GM19328 (cell line): ENCODE results near the gene NDOR1.
A peak's percentile ranks its signal among the peaks of the same experiment; 100 is the strongest.

Source experiments
- ATAC-seq: cut with Tn5 transposase; IDR thresholded peaks from one replicate; pipeline ENCODE4 v1.9.1; 2021; ENCODE audit warnings: mild to moderate bottlenecking, moderate library complexity; ENCODE audit not compliant: unreplicated experiment

Gene NDOR1

DNA sequence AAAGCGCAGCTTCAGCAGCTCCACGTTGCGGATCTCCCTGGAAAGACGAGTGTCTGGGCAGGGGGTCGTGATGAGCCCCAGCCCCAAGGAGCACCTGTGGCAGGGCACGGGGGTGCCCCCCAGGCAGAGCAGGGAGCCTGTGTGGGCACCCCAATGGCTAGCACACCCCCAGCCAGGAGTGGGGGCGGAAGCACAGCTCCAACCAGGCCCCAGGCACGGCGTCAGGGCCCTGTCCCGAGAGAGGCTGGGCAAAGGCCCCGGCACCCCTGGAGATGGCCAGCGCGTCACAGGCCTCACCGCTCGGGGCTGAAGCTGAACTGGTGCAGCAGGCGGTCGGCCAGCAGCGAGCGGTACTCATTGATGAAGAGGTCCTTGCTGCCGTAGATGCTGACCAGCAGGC is 25.0 kb upstream of the NDOR1 start:
- no peak for ATAC-seq

DNA sequence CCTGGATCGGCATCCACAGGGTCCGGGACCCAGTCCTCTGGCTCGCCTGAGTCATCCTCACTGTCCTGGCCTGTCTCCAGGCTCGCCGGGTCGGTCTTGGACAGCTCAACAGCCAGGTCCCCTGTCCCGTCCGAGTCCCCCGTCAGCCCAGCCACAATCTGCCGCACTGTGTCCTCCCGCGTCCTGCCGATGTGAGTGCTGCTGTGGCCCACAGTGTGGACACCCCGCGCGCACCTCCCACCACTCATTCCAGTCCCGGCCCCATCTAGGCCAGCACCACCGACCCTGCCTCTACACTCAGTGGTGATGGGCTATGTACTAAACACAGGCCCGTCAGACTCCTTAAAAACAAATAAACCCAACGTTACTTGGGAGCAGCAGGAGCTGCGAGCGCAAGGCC is 23.8 kb upstream of the NDOR1 start:
- no peak for ATAC-seq

DNA sequence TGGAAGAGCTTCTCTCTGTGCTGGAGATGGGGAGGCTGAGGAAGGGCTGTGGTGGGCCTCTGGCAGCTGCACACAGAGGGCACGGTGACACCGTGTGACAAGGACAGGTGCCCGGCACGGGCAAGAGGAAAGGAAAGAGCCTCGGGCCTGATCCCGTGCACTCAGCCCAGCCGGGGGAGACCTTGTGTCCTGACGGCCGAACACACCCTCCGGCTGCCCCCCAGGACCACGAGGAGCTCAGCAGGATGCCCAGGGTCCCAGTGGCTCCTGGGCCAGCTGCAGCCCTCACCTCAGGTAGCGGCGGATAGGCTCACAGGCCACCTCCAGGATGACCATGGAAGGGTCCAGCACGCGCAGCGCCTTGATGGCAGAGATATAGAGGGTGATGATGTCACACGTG is 22.7 kb upstream of the NDOR1 start:
- no peak for ATAC-seq

DNA sequence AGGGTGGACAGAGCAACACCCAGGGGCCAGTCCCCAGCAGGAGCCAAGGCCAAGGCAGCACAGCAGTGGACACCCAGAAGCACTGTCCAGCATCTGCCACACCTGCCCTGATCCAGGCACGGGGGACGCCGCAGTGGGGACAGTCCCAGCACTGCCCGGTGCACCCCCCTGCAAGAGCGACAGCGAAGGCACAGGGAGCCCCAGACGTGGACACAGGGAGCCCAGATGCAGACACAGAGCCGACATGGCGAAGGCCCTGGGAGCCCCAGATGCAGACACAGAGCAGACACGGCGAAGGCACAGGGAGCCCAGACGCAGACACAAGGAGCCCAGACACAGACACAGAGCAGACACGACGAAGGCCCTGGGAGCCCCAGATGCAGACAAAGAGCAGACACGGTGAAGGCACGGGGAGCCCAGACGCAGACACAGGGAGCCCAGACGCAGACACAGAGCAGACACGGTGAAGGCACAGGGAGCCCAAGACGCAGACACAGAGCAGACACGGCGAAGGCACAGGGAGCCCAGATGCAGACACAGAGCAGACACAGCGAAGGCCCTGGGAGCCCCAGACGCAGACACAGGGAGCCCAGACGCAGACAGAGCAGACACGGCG is 21.4 kb upstream of the NDOR1 start:
- ATAC-seq, result no peak

DNA sequence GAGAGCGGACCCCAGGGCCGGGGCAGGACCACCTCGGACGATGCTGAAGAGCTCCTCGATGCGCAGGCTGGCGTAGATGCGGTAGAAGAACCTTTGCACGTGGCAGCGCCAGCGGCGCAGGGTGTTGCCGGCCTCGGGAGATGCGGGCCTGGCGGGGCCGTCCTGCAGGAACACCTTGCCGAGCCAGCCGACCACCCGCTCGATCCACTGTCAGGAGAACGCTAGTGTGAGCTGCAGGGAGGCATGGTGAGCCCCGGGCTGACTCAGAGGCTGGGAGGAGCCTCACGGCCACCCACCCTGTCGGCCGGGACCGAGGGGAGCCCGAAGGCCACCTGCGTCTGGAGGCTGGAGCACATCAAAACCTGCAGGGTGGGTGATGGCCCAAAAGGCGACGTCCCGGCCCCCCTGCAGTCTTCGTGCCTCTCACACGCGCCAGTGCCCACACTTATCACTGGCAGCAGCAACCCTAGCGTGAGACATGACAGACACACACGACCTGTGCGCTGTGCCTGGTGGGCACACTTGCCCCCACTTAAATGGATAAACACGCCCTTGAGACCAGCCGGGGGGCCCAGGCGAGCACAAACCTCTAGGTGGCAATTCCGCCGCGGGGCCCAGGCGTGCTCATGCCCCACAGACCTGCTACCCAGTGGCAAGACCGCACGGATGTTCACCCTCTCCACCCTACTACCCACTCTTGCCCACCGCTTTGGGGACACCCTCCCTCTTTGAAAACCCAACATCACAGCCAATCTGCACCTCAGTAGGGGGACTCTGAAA is 20.4 kb upstream of the NDOR1 start:
- no peak for ATAC-seq

DNA sequence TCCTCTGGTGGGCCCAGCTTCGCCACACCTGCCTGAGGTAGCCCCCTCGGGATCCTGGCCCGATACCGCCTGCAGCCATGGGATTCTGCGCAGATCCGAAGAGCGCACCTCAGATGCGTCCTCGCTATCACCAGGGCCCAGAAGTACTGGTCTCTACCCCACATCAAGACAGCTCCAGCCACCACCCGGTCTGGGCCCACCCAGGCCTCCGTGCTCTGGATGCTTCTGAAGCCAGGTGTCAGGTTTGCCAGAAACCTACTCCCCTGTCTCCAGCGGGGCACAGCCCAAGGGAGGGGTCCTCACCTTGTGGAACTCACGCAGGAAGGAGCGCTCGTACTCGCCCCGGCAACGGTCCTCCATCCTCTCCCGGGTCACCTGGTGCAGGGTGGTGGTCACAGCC is 19.6 kb upstream of the NDOR1 start:
- no peak for ATAC-seq

DNA sequence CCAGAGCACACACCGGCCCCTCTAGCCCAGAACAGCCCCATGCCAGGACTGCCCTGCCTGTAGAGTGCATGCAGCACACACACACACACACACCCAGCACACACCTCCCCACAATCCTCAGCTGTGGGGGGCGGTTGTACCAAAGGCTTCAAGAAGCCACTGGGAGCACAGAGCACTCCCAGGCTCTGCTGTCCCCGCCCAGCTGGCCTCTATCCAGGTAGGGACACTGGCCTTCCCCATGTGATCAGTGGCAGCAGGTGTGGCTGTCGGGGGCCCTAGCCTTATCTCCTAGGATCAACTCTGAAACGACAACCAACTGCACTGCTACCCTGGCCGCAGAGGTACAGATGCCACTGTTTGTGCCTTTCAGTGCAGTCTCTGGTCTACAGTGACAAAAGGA is 19.1 kb upstream of the NDOR1 start:
- ATAC-seq, result no peak

DNA sequence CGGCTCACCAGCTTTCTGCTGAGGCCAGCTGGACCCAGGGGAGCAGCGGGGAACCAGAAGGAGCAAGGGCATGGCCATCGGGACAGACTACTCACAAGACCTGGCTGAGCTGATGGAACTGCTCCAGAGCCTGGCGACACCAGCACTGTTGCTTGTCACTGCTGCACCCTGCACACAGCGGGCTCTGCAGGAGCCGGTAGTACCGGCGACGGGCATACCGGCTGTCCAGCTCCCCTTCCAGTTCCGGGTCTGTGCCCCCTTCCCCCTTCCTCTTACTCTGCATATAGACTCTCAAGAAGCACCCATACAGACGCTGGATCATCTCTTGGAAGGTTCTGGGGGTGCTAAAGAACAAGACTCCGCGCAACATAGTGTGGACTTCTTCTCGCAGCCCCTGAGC is 18.1 kb upstream of the NDOR1 start:
- ATAC-seq, result no peak

DNA sequence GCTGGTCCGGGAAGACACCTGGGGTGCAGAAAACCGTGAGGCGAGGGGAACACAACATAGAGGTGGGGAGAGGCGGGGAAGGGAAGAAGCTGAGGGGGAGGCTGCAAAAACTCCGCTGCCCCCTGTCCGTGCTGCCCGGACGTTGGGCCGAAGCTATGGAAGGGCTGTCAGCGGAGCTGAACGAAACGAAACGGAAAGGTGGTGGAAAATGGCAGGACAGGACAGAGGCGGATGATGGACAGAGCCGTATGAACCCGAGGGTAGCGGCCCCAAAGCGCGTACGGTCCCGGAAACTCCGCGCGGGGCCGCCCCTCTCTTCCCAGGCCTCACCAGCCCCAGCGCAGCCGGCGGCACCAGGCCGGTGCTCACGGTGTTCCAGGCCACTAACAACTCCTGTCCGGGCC is 17.4 kb upstream of the NDOR1 start:
- ATAC-seq, result no peak

DNA sequence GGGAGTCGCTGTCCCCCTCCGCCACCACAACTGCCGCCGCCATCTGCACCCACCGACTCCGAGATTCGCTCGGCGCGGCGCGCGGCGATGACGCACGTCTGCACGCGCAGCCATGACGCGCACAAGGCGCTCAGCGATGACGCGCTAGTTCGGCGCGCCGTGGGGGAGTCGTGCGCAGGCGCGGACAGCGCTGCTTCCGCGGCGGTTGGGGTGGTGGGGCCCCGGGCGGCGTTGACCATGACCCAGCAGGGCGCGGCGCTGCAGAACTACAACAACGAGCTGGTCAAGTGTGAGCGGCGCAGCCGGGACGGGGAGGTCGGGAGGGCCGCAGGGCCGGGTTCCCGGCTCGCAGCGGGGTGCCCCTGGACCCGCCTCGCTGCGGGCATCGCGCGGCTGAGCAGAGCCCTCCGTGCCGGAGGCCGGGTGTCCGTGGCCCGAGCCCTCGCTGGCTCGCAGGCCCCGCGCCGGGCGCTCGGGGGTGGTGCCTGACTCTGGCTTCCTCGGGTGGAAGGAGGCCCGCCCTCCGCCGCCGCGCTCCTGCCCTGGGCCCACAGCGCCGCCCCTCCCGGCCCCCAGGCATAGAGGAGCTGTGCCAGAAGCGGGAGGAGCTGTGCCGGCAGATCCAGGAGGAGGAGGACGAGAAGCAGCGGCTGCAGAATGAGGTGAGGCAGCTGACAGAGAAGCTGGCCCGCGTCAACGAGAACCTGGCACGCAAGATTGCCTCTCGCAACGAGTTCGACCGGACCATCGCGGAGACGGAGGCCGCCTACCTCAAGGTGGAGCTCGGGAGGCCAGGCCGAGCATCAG is 16.8 kb upstream of the NDOR1 start, which contains the start of the genes ANAPC2 and SSNA1:
ANAPC2 (minus strand) TSS at position 71 of the 807 bp plus-strand sequence; CDS start at position 43, 28 bp downstream.
SSNA1 (plus strand) TSS at position 187 of the 807 bp plus-strand sequence; CDS start at position 238, 51 bp downstream.
- peak; percentile 79 for ATAC-seq

DNA sequence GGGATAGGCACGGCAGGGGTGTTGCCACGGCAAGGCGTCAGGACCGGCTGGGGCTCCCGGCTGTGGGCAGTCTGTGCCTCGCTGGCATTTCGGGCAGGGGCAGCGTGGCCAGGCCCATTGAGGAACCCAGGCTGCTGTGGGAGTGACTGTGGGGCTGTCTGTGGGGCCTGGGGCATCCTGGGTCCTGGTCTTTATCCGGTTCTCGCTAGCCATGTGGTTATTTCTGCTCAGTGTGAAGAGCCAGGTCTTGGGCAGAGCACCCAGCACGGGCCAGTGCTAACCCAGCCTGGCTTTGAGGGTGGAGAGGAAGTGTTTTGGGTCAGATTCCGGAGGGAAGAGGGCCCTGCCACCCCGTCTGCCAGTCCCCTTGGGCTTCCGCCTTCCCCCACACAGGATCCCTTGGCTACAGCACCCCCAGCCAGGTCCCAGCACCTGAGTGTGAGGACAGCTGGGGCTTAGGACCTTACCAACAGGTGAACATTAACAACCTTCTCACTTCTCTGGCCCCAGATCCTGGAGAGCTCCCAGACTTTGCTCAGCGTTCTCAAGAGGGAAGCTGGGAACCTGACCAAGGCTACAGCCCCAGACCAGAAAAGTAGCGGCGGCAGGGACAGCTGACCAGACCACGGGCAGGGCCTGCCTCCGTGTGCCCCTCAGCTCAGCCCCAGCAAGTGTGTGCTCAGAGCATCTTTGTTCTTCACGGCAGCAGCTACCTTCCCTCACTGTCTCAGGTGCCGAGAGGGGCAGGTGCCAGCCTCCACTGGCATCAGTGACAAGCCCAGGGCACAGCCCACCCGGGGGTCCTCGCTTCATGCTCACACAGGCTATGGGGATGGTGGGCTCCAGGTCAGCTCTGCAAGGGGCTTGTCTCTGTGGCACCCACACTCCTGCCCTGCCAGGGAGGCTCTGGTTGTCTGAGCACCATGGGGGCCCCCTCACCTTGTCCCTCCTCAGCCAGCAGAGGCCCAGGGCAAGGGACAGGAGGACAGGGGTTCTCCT is 15.9 kb upstream of the NDOR1 start:
- ATAC-seq, result no peak

DNA sequence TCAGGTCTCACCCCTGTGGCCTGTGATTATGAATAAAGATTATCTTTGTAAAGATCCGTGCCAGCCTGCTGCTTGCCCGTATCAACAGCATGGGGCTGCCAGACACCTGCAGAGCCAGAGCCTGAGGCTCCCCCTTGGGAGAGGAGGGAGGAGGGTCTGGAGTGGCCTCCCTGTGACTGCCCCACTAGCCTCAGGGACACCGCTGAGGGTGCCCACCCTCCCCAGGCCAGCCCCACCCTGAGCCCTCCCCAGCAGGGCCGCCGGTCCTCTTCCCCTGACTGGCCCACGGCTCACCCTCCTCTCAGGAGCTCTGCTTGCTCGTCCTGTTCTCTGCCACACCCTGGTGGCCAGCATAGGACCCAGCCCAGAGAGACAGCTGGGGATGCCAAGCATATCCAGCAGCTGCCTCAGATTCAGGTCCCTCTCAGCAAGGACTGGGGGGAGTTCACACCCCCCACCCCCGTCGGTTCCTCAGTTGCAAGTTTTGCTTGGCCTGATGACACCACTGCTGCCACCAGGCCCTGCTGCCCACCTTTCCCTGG is 15.1 kb upstream of the NDOR1 start:
- no peak for ATAC-seq

DNA sequence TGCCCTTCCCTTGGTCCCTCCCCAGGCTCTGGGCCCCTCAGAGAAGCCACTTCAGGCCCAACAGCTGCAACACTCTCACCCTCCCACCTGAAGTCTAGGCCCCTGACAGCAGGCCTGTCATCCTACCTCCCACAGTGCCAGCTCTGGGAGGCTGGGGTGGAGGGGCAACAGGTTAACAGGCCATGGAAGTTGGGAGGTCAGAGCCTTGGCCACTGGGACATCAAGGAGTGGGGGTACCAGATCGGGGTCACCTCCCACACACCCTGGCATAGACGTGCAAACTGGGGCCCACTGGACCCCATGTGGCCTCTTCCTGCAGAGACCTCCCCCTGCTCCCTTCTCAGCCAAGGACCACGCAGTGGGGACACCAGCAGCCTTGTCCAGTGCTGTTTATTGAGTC is 14.3 kb upstream of the NDOR1 start:
- ATAC-seq, result no peak

DNA sequence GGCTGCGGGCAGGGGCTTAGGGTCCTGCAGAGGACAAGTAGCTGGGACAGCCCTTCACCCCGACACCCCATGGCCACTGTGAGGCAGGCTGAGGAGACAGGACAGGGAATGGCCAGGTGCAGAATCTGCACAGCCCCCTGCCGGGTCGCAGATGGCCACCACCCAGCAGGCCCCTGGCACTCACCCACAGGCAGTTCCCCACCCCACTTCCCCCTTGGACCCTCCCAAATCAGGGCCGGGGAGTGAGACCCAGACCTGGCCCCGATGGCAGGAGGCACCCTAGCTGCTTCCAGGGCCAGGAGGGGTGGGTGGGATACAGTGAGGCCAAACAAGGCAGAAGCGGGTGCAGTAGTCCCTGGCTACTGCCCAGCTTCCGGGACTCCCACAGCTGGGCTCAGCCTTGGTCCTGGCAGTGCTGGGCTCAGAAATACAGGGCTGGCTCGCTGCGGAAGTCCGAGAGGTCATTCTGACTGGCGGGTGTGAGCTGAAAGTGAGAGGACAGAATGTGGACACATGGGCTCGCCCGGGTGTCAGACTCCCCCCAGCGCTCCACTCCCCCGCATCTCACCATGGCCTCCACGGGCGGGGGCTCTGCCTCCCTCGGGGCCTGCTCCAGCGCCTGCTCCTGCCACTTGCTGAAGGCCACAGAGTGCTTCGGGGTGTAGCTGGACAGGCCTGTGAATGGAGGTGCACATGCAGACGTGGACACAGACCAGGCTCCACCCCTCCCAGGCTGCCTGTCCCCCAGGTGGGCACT is 13.6 kb upstream of the NDOR1 start:
- ATAC-seq, result no peak

DNA sequence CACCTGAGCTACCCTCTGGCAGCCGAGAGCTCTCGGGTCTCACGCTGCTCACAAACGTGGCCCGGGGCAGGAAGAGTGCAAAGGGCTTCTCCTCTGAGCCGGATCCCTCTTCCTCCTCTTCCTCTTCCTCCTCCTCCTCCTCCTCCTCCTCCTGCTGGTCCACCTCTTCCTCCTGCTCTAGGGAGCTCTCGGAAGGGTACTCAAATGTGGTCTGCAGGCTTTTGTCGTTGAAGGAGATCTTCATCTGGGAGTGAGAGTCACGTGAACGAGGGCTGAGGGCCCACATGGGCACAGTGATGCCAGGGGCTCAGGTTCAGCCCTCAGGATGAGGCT is 13.1 kb upstream of the NDOR1 start:
- ATAC-seq, result no peak

DNA sequence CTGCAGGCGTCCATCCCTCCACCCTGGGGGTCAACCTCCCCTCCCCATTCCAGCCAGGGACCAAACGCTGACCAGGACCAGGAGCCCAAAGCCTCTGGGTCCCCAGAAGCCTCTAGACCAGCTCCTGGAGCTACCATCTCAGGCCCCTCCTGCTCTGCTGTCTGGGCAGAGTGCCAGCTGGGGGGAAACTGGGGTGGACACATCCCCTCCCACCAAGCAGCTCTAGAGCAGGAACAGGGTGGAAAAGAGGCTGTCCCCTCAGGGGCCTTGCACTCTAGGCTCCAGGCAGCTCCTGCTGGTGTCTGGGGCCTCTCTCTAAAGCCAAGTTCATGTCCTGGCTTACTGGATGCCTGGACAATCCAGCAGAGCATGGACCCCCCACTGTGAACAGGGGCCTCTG is 12.6 kb upstream of the NDOR1 start:
- no peak for ATAC-seq

DNA sequence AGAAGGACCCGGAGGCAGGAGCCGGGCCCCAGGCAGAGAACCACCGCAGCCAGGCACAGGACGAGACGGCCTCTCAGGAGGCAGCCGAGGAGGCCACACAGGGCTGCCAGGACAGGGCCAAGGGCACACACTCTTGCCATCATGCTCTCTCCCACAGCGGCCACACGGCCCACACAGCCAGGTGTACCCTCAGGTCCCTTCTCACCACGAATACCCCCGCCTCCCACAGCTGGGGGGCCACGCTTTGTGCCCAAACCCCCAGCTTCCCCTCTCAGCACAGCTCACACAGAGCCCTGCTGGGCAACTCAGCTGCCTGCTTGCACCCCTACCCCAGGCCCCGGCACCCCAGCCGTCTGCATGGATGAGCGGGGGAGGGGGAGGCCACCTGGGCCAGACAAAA is 11.7 kb upstream of the NDOR1 start:
- no peak for ATAC-seq

DNA sequence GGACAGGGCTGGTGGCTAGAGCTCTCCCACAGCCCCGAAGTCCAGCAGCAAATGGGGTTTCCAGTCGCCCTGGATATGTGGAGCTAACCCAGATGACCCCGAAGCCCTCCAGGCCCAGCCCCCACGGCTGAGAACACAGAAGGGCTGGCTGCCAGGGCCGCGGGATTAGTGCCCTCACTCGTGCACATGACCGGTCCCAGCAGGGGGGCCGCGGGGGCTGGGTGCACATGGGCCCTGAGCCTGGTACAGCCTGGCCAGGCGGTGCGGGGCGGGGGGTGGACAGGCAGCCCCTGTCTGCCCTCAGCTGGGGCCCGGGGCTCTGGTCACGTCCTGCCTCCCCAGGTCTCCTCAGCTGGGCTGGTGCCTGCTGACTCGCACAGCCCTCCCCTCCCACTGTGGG is 11.1 kb upstream of the NDOR1 start:
- no peak for ATAC-seq

DNA sequence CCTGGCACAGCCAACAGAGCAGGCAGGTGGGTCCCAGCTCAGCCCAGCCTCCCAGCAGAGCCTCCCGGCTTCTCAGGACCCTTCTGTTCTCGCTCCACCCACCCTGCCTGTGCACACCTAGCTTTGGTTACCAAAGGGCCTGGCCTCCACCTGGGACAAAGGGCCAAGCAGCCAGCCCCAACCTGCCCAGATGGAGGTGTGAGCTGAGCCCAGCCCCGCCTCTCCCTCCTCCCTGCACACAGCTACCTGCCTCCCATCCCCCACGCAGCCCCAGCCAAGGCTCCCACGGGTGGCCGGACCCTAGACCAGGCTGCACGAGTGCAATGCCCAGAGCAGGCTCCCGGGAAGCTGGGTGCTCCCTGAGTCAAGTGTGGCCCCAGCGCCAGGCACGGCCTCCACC is 10.6 kb upstream of the NDOR1 start:
- ATAC-seq, result no peak
